Dendritic cell treated with granulocyte-macrophage colony-stimulating factor and Interleukin-4, amounts not matched to agents 40 ng/mL and 50 ng/mL, for 4 days (primary cell): Measurements from ENCODE around the gene ZNF516.

Source experiments
- H3K27ac Mint-ChIP-seq: one replicate; pipeline ENCODE4 v1.8.0; 2022; ENCODE audit warnings: mild to moderate bottlenecking, mixed read lengths
- H3K27me3 Mint-ChIP-seq: one replicate; pipeline ENCODE4 v1.8.0; 2022; ENCODE audit warnings: mild to moderate bottlenecking, mixed read lengths
- H3K36me3 Mint-ChIP-seq: one replicate; pipeline ENCODE4 v1.8.0; 2022; ENCODE audit warnings: low read depth, mixed read lengths
- H3K4me1 Mint-ChIP-seq: one replicate; pipeline ENCODE4 v1.8.0; 2022; ENCODE audit warnings: low read depth, mixed read lengths
- H3K4me3 Mint-ChIP-seq: one replicate; pipeline ENCODE4 v1.8.0; 2022; ENCODE audit warnings: mild to moderate bottlenecking, moderate library complexity, mixed read lengths
- H3K9me3 Mint-ChIP-seq: one replicate; pipeline ENCODE4 v1.8.0; 2022; ENCODE audit warnings: mixed read lengths
- intact Hi-C: fragments of 100-400 bp; cut with micrococcal nuclease; formaldehyde crosslinking; loops from one replicate; pipeline ENCODE4 v1.15.0; 2022

Gene ZNF516

GRCh38 chr18:76446321-76447257 lies 48.5 kb downstream of the ZNF516 start:
- Mint-ChIP-seq H3K27ac (peak overlapping the region; percentile 67), H3K36me3 (peaks cover 77% of the 10 kb centered on the region), H3K4me1 (peaks cover 72% of the 10 kb centered on the region)

GRCh38 chr18:76445741-76446232 lies 49.3 kb downstream of the ZNF516 start:
- Mint-ChIP-seq H3K4me1 (peaks cover 68% of the 10 kb centered on the region), H3K27ac (peak overlapping the region; percentile 67), H3K9me3 (no peaks in the 10 kb centered on the region), H3K4me3 (no peak overlapping the region), H3K36me3 (peaks cover 85% of the 10 kb centered on the region), H3K27me3 (no peaks in the 10 kb centered on the region)
- intact Hi-C loops: no loop called here

More at GRCh38 chr18:76446321-76447257, 48.5 kb downstream of the ZNF516 start:
- intact Hi-C loops: no loop called here
- Mint-ChIP-seq H3K27me3 (no peaks in the 10 kb centered on the region), H3K9me3 (no peaks in the 10 kb centered on the region), H3K4me3 (no peak overlapping the region)

- no peaks in the 10 kb centered on the region for H3K27me3 Mint-ChIP-seq
- peaks cover 67% of the 10 kb centered on the region for H3K4me1 Mint-ChIP-seq
- H3K4me3 Mint-ChIP-seq: no peak overlapping the region
- no peaks in the 10 kb centered on the region for H3K9me3 Mint-ChIP-seq
- H3K36me3 Mint-ChIP-seq: peaks cover 90% of the 10 kb centered on the region
- intact Hi-C loops: no loop called here
- H3K27ac Mint-ChIP-seq: peak overlapping the region; percentile 67
Observed at GRCh38 chr18:76445275-76445674, 49.8 kb downstream of the ZNF516 start.

- H3K9me3 Mint-ChIP-seq: no peaks in the 10 kb centered on the region
- H3K4me3 Mint-ChIP-seq: no peak overlapping the region
- intact Hi-C loops: no loop called here
- H3K27me3 Mint-ChIP-seq: no peaks in the 10 kb centered on the region
- H3K27ac Mint-ChIP-seq: no peak overlapping the region
- peaks cover 60% of the 10 kb centered on the region for H3K4me1 Mint-ChIP-seq
- H3K36me3 Mint-ChIP-seq: peaks cover 89% of the 10 kb centered on the region
Observed at GRCh38 chr18:76444446-76445105, 50.5 kb downstream of the ZNF516 start.

DNA sequence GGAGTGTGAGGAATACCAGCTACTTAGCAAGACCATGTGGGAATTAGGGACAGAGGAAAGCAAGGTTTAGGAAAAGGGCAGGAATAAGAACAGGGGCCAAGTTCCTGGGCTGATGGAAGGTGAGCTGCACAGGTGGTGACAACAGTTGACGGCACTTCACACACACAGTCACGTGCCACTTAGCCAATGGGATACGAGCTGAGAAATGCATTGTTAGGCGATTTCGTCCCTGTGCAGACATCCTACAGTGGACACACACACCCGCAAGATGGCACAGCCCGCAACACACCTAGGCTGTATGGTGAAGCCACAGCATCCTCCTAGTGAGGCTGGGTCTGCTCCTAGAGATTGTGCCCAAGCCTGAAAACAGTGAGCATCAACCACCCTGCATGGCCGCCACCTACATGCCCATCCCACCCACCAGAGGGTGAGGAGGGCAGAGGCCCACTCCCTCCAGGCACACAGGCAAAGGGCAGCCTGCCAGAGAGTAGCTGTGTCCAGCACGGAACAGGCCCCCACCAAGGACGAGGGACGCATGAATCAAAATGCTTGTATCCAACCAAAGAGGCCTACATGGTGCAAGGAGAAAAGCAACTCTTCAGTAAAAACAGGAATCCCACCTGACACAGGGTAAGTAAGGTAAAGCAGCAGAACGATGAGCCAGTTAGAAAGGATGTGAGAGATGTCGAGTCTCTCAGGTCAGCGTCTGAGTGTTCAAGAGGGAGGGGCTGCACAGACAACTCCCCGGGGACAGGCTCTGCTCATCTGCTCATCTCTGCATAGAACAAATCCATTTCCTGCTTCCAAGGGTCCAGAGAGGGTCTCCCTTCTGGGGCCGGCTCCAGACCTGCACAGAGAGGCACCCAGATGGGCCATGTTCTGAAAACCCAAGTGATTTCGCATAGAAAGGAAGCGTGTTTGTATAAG lies 51.3 kb downstream of the ZNF516 start:
- Mint-ChIP-seq H3K27me3 (no peaks in the 10 kb centered on the region), H3K9me3 (no peaks in the 10 kb centered on the region), H3K4me3 (no peak overlapping the region), H3K4me1 (peaks cover 52% of the 10 kb centered on the region), H3K36me3 (peaks cover 91% of the 10 kb centered on the region), H3K27ac (no peak overlapping the region)
- intact Hi-C loops: no loop called here

DNA sequence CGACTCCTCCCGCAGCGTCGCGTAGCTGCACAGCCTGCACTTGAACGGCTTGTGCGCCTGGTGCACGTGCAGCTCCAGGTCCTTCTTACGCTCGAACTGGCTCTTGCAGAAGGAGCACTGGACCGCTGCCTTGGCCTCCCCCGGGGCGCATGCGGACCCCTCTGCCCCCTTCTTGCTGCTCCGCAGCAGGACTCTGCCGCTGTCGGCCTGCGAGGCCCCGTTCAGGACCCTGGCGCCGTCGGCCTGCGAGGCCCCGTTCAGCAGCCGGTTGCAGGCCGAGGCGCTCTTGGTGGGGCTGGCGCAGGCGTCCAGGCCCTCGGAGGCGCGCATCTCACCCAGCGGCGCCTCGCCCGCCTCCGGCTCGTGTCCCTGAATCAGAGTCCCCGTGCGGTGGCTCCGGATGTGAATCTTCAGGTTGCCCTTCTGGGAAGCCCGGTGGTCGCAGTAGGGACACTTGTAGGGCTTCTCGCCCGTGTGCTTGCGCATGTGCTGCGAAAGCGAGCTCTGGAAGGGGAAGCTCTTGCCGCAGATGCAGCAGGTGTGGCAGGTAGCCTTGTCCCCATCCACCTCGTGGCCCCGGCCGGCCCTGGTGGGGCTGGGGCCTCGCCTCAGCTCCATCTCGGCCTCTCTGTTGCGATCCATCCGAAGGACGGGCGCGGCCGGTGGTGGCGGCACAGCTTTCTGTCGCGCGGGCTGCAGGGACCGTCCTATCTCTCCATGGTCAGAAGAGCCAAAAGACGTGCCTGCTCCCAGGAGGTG lies 52.5 kb downstream of the ZNF516 start:
- intact Hi-C loops: no loop called here
- H3K27me3 Mint-ChIP-seq: no peaks in the 10 kb centered on the region
- peaks cover 41% of the 10 kb centered on the region for H3K4me1 Mint-ChIP-seq
- peaks cover 96% of the 10 kb centered on the region for H3K36me3 Mint-ChIP-seq
- H3K27ac Mint-ChIP-seq: no peak overlapping the region
- H3K9me3 Mint-ChIP-seq: no peaks in the 10 kb centered on the region
- H3K4me3 Mint-ChIP-seq: no peak overlapping the region

DNA sequence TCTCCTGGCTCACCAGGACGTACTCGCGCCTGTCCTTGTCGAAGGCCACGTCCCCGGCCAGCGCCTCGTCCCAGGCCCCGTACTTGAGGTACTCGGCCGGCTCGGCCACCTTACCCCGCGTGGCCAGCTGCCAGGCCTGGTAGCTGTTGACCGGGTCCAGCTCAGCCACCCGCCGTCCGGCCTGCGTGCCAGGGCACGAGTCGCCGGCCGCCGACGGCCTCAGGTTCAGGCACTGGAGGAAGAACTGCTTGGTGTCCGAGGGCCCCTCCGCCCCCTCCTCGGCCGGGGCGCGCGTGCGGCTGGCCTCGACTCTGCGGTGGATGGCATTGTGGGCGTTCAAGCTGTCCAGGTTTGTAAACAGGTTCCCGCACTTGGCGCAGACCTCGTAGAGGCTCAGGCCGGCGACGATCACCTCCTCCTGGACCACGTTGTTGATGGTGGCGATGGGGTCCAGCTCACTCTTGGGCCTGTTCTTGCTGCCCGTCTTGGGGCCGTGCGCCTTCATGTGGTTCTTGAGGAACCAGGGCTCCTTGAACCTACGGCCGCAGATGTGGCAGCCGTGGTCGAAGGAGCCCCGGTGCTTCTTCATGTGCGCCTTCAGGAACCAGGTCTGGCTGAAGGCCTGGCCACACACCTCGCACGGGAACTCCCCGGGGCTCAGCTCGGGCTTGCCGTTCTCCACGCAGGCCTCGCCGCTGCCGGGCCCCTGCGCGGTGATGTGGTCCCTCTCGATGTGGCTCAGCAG lies 53.2 kb downstream of the ZNF516 start:
- no peaks in the 10 kb centered on the region for H3K9me3 Mint-ChIP-seq
- H3K27me3 Mint-ChIP-seq: no peaks in the 10 kb centered on the region
- H3K36me3 Mint-ChIP-seq: peaks cover 96% of the 10 kb centered on the region
- intact Hi-C loops: no loop called here
- no peak overlapping the region for H3K4me3 Mint-ChIP-seq
- H3K4me1 Mint-ChIP-seq: peaks cover 39% of the 10 kb centered on the region
- H3K27ac Mint-ChIP-seq: no peak overlapping the region

GRCh38 chr18:76441002-76441667 lies 53.9 kb downstream of the ZNF516 start:
- H3K27me3 Mint-ChIP-seq: no peaks in the 10 kb centered on the region
- no peak overlapping the region for H3K27ac Mint-ChIP-seq
- H3K36me3 Mint-ChIP-seq: peaks cover 96% of the 10 kb centered on the region
- H3K4me3 Mint-ChIP-seq: no peak overlapping the region
- H3K4me1 Mint-ChIP-seq: peaks cover 36% of the 10 kb centered on the region
- intact Hi-C loops: no loop called here
- H3K9me3 Mint-ChIP-seq: no peaks in the 10 kb centered on the region

DNA sequence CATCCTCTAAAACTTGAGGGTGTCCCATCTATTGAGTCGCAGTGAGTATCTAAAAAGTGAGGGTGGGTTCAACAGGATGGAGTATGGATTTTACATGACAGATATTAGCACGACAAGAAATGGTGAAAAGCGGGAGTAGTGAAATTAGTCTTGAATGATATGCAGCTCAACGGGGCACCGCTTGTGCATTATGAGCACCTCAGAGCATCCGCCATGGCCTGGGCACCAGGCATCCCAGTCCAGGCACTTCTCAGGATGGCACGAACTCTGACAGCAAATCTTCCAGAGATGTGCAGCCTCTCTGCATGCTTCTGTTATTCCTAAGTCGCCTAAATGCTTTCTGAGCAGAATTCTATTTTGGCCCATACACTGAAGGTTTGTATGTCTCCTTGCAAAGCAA lies 57.1 kb downstream of the ZNF516 start:
- Mint-ChIP-seq H3K4me1 (peaks cover 43% of the 10 kb centered on the region), H3K36me3 (peaks cover 97% of the 10 kb centered on the region)

GRCh38 chr18:76437011-76437410 lies 58.0 kb downstream of the ZNF516 start:
- peak overlapping the region; percentile 28 for H3K27ac Mint-ChIP-seq
- no peaks in the 10 kb centered on the region for H3K27me3 Mint-ChIP-seq
- intact Hi-C loops: no loop called here
- no peaks in the 10 kb centered on the region for H3K9me3 Mint-ChIP-seq
- no peak overlapping the region for H3K4me3 Mint-ChIP-seq
- H3K36me3 Mint-ChIP-seq: peaks cover 97% of the 10 kb centered on the region
- H3K4me1 Mint-ChIP-seq: peaks cover 52% of the 10 kb centered on the region

More for the DNA sequence above, 57.1 kb downstream of the ZNF516 start:
- Mint-ChIP-seq H3K4me3 (no peak overlapping the region), H3K9me3 (no peaks in the 10 kb centered on the region), H3K27me3 (no peaks in the 10 kb centered on the region), H3K27ac (no peak overlapping the region)
- intact Hi-C loops: no loop called here

DNA sequence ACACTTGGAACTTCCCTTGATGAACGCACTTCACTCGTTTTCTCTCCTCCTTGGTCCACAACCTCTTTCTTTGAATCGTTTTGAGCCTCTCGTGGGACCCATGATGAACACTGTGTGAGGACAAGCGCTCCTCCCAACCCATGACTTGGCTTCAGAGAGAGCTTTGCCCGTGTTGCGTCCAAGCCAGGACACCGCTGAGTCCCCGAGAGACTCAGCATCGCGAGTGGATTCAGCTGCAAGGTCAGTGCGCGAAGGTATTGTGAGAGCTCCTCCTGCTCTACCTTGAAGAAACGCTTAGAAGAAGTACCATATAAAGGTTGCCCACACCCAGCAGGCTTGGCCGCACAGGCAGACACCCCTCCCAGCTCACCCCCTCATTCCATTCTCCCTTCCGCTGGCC lies 58.7 kb downstream of the ZNF516 start:
- no peak overlapping the region for H3K4me3 Mint-ChIP-seq
- H3K27ac Mint-ChIP-seq: no peak overlapping the region
- intact Hi-C loops: no loop called here
- H3K36me3 Mint-ChIP-seq: peaks cover 97% of the 10 kb centered on the region
- no peaks in the 10 kb centered on the region for H3K9me3 Mint-ChIP-seq
- H3K27me3 Mint-ChIP-seq: no peaks in the 10 kb centered on the region
- H3K4me1 Mint-ChIP-seq: peaks cover 57% of the 10 kb centered on the region

- Mint-ChIP-seq H3K4me3 (no peak overlapping the region), H3K4me1 (peaks cover 56% of the 10 kb centered on the region), H3K27ac (no peak overlapping the region), H3K9me3 (no peaks in the 10 kb centered on the region), H3K27me3 (no peaks in the 10 kb centered on the region), H3K36me3 (peaks cover 92% of the 10 kb centered on the region)
- intact Hi-C loops: no loop called here
Observed at GRCh38 chr18:76435316-76435989, 59.6 kb downstream of the ZNF516 start.
